ENCODE measurements around the gene PKP3. TPM values are rescaled to one million over a fixed set of nuclear protein-coding genes. Genes with fewer than 3 reads are reported as not detected.

Gene PKP3
- total and polyA plus RNA-seq, 9 of the 15 experiments (the other 6 are each of a cell fraction or from before 2014, with no cell fraction given) = 0.11 to 110 (median 30.7) TPM

DNA sequence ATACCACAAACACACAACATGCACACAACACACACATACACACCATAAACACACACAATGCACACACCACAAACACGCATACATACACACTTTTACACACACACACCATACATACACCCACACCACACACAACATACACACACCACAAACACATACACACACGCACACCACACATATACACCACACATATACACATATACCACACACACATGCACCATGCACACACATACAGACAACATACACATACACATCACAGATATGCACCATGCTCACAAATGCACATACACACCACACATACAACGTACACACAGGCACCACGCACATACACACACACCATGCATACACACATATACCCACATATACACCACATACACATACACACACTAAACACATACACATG, 36.4 kb upstream of the PKP3 start:
- Histone ChIP-seq H3K4me3 (no peak overlapping the region), H3K36me3 (ENCODE audit: control insufficient read depth, insufficient read depth, low read length) (no peaks in the 10 kb centered on the region; the same call in 2 of the 3 replicates), H3K9me1 (ENCODE audit: control insufficient read depth, insufficient read depth, low read length) (peaks cover 2% of the 10 kb centered on the region), H2AFZ (ENCODE audit: low read depth, low read length) (no peak overlapping the region), H4K20me1 (replicated peaks; ENCODE audit: control insufficient read depth, insufficient read depth, low read length) (no peaks in the 10 kb centered on the region), H3K27ac (ENCODE audit: extremely low read depth, low read depth, low read length) (no peak overlapping the region), H3K4me1 (replicated peaks in 1 of 2; ENCODE audit: control insufficient read depth in 2 of 2, insufficient read depth in 2 of 2, low read length in 2 of 2) (peaks cover 33 to 55% of the 10 kb centered on the region in 2 experiments), H3K27me3 (ENCODE audit: control insufficient read depth in 2 of 2, insufficient read depth in 2 of 2, low read length in 2 of 2) (no peaks in the 10 kb centered on the region; a peak in 1 of 5 replicates), H3K4me2 (ENCODE audit: insufficient read depth, low read length) (no peak overlapping the region), H3K9me3 (replicated peaks; ENCODE audit: control insufficient read depth, insufficient read depth, low read depth, low read length) (peaks cover 13% of the 10 kb centered on the region), H3K9ac (ENCODE audit: insufficient read depth in 1 of 2, low read depth in 2 of 2, low read length in 2 of 2) (no peak overlapping the region; a peak in 1 of 4 replicates), H3K79me2 (ENCODE audit: control insufficient read depth, insufficient read depth, low read length) (peaks cover 8% of the 10 kb centered on the region; the same call in 1 of the 3 replicates)
- ChIA-PET POLR2A (no interaction called here), CTCF (ENCODE audit: low intra/inter-chr PET ratio) (no interaction called here)
- no TSS peak for BruUV-seq (replicated peaks)
- intact Hi-C loops (cut with micrococcal nuclease) (no loop called here), in situ Hi-C loops (cut with MboI) (loop anchor here (5.0 kb wide), 1 partner anchor 105 kb away; no protein-coding TSS in a partner anchor)
- ATAC-seq (no peak), FAIRE-seq (no peak), DNase-seq (ENCODE audit: extremely low read depth in 1 of 4, low spot score in 3 of 4) (no peak)
- WGBS (ENCODE audit: insufficient coverage, low coverage, missing lambda C conversion rate) = 74% methylated on average over 4 of the region's 4 CpGs
- TF ChIP-seq ZBTB40 (IDR thresholded peaks at IDR 0.05) (no peak), ZBTB40 (CRISPR knock-in tag; IDR thresholded peaks at IDR 0.05) (no peak), HDGF (IDR thresholded peaks at IDR 0.05) (0 out of 2 replicates have a peak, but pooled peaks have one; percentile 59), PTRF (tag; IDR thresholded peaks at IDR 0.05) (no peak), HBP1 (CRISPR knock-in tag; IDR thresholded peaks at IDR 0.05) (0 out of 2 replicates have a peak, but pooled peaks have one; percentile 54), ZEB2 (IDR thresholded peaks at IDR 0.05) (no peak), ADNP (tag; IDR thresholded peaks at IDR 0.05) (0 out of 2 replicates have a peak, but pooled peaks have one; percentile 21), EHMT2 (IDR thresholded peaks at IDR 0.05) (peak; percentile 28; the same call in 1 of the 2 replicates), TEAD2 (tag; IDR thresholded peaks at IDR 0.05) (no peak), THRAP3 (IDR thresholded peaks at IDR 0.05; ENCODE audit: borderline replicate concordance) (no peak; the same call in 1 of the 2 replicates)
- TF ChIP-seq, protein P1, sequence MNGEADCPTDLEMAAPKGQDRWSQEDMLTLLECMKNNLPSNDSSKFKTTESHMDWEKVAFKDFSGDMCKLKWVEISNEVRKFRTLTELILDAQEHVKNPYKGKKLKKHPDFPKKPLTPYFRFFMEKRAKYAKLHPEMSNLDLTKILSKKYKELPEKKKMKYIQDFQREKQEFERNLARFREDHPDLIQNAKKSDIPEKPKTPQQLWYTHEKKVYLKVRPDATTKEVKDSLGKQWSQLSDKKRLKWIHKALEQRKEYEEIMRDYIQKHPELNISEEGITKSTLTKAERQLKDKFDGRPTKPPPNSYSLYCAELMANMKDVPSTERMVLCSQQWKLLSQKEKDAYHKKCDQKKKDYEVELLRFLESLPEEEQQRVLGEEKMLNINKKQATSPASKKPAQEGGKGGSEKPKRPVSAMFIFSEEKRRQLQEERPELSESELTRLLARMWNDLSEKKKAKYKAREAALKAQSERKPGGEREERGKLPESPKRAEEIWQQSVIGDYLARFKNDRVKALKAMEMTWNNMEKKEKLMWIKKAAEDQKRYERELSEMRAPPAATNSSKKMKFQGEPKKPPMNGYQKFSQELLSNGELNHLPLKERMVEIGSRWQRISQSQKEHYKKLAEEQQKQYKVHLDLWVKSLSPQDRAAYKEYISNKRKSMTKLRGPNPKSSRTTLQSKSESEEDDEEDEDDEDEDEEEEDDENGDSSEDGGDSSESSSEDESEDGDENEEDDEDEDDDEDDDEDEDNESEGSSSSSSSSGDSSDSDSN (IDR thresholded peaks at IDR 0.05; ENCODE audit: borderline replicate concordance in 1 of 2, low read depth in 2 of 2, low read length in 2 of 2) = no peak

Measured in K562 (cell line).